Activated T-cell treated with anti-CD3 and anti-CD28 coated beads, Interleukin-2, amount 50 U/mL, for 24 hours (primary cell): ENCODE results near the gene DPY19L1.
A peak's percentile ranks its signal among the peaks of the same experiment; 100 is the strongest.
"Not testable (repeated sequence)": the region's sequence is repeated elsewhere in the genome, so short reads cannot be mapped to it uniquely, and the experiment has no call there.

Source experiments
- DNase-seq: peaks from one replicate; pipeline ENCODE4 v3.0.0-alpha.2; 2020
- H3K27ac Mint-ChIP-seq: 2 replicates; pipeline ENCODE4 v1.8.0; 2020; ENCODE audit warnings: mild to moderate bottlenecking, mixed read lengths
- H3K27me3 Mint-ChIP-seq: 2 replicates; pipeline ENCODE4 v1.8.0; 2020; ENCODE audit warnings: mixed read lengths
- H3K36me3 Mint-ChIP-seq: 2 replicates; pipeline ENCODE4 v1.8.0; 2020; ENCODE audit warnings: low read depth, mixed read lengths
- H3K4me1 Mint-ChIP-seq: 2 replicates; pipeline ENCODE4 v1.8.0; 2020; ENCODE audit warnings: low read depth, mixed read lengths
- H3K4me3 Mint-ChIP-seq: 2 replicates; pipeline ENCODE4 v1.8.0; 2020; ENCODE audit warnings: mild to moderate bottlenecking, moderate library complexity, mixed read lengths
- H3K9me3 Mint-ChIP-seq: 2 replicates; pipeline ENCODE4 v1.8.0; 2020; ENCODE audit warnings: mixed read lengths

DPY19L1 gene

GRCh38 chr7:35037211-35037525 is at the start of gene DPY19L1:
DPY19L1 (minus strand) TSS chr7:35037485; CDS start chr7:35037394, 91 bp downstream.
- Mint-ChIP-seq H3K4me1 (peaks cover 31% of the 10 kb centered on the region), H3K27ac (peak within 1 kb of the TSS; percentile 89), H3K9me3 (no peaks in the 10 kb centered on the region), H3K27me3 (no peaks in the 10 kb centered on the region), H3K4me3 (peak within 1 kb of the TSS; percentile 89), H3K36me3 (peaks cover 6% of the 10 kb centered on the region)
- no peak for DNase-seq

DNA sequence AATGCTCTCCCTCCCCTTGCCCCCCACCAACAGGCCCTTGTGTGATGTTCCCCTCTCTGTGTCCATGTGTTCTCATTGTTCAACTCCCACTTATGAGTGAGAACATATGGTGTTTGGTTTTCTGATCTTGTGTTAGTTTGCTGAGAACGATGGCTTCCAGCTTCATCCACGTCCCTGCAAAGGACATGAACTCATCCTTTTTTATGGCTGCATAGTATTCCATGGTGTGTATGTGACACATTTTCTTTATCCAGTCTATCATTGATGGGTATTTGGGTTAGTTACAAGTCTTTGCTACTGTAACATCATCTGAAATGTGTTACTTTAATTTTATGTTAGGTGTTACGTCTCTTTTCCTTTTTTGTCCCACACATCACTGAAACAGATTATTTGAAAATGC is 42.2 kb upstream of the DPY19L1 start:
- not testable (repeated sequence) for H3K27me3 Mint-ChIP-seq, H3K27ac Mint-ChIP-seq, H3K4me3 Mint-ChIP-seq, H3K9me3 Mint-ChIP-seq, DNase-seq, H3K36me3 Mint-ChIP-seq, H3K4me1 Mint-ChIP-seq

GRCh38 chr7:35074008-35074407 is 36.7 kb upstream of the DPY19L1 start:
- not testable (repeated sequence) for H3K4me3 Mint-ChIP-seq, H3K36me3 Mint-ChIP-seq, H3K4me1 Mint-ChIP-seq, H3K27ac Mint-ChIP-seq, DNase-seq, H3K9me3 Mint-ChIP-seq
- peaks cover 32% of the 10 kb centered on the region for H3K27me3 Mint-ChIP-seq

DNA sequence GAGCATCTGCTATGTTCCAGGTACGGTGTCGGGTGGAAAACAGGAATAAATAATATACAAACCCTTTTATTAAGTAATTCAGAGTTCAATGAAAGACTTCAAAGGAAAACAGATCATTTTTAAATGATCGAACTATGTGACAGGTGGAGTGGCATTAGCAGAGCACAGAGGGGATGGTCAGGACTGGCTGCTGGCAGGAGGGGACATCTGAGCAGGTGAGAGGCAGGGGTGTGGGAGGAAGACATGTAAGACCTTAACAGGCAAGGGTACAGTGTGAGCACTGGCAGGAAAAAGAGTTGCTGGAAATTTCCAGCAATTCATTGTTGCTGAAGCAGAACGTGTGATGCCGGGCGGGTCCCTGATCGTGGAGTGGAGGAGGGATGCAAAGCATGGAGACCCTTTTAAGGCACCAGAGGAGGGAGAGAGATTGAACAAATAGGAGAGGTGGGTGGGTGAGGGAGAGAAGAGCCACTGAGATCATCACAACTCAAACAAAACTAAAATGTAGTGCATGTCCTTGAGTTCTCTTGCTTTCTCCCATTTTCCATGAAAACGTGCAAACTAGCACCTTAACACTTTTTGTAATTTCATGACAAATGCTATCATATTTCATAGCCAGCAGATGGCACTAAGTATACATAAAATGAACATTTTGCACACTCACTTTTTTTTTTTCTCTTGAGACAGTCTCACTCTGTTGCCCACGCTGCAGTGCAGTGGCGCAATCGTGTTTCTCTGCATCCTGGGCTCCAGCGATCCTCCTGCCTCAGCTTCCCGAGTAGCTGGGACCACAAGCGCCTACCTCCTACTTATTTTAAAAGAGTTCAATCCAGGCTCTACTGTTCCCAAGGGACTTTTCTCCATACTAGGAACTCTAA is 35.9 kb upstream of the DPY19L1 start:
- H3K27me3 Mint-ChIP-seq, result peaks cover 39% of the 10 kb centered on the region
- H3K36me3 Mint-ChIP-seq, result not testable (repeated sequence)

GRCh38 chr7:35069084-35069483 is 31.8 kb upstream of the DPY19L1 start:
- not testable (repeated sequence) for H3K4me1 Mint-ChIP-seq, DNase-seq, H3K4me3 Mint-ChIP-seq, H3K27ac Mint-ChIP-seq, H3K36me3 Mint-ChIP-seq, H3K9me3 Mint-ChIP-seq
- H3K27me3 Mint-ChIP-seq, result peaks cover 40% of the 10 kb centered on the region

More for the DNA sequence above, 35.9 kb upstream of the DPY19L1 start:
- not testable (repeated sequence) for H3K4me1 Mint-ChIP-seq, DNase-seq, H3K27ac Mint-ChIP-seq, H3K9me3 Mint-ChIP-seq, H3K4me3 Mint-ChIP-seq

- not testable (repeated sequence) for H3K36me3 Mint-ChIP-seq, H3K27ac Mint-ChIP-seq, H3K4me1 Mint-ChIP-seq, H3K4me3 Mint-ChIP-seq, H3K9me3 Mint-ChIP-seq, DNase-seq
- peaks cover 17% of the 10 kb centered on the region for H3K27me3 Mint-ChIP-seq
Measured at GRCh38 chr7:35065382-35065781, 28.1 kb upstream of the DPY19L1 start.

GRCh38 chr7:35058571-35058970 is 21.3 kb upstream of the DPY19L1 start:
- DNase-seq, H3K9me3 Mint-ChIP-seq, H3K4me1 Mint-ChIP-seq, H3K4me3 Mint-ChIP-seq, H3K36me3 Mint-ChIP-seq, H3K27ac Mint-ChIP-seq, H3K27me3 Mint-ChIP-seq: not testable (repeated sequence)

DNA sequence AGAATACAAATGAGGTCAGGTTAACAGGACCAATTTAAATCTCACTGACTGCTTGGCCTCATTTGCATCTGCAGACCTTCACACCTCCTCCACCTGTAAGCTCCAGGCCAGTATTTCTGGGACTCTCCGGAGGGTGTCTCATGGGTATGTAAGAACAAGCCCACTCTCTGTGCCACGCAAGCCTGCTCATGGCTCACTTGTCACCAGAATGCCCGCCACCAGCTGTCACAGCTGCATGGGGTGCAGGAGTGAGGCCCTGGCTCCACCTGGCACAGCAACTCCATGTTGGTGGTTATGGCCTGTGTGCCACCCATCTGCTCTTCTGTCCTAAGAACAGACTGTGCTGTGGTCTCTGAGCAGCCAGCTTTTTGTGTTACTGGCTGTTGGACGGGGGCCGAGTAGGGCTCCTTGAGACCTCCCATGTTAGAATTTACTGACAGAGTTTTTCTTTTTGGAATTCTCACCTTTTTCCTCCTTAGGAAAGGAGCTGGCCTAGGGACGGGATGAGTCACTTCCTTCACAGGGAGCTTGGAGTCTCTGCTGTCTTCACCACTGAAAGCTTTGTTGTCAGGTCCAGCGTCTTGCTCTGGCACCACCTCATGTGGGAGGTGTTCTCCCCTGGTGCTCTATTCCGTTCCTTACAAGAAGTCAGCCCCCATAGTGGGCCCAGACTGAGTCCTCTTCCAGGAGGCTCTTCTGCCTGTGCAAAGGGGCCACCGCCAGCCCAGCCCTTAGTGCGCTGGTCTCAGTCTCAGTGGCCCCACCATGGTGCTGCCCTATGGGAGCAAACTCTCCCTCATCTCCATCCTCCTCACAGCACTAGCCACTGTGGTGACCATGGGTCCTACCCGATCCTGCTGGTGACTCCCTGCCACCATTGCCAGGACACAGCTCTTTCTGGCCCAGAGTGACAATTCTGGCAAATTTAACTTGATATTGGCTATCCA is 20.5 kb upstream of the DPY19L1 start:
- H3K9me3 Mint-ChIP-seq, H3K27ac Mint-ChIP-seq, H3K27me3 Mint-ChIP-seq, H3K4me1 Mint-ChIP-seq, H3K36me3 Mint-ChIP-seq, H3K4me3 Mint-ChIP-seq, DNase-seq: not testable (repeated sequence)

DNA sequence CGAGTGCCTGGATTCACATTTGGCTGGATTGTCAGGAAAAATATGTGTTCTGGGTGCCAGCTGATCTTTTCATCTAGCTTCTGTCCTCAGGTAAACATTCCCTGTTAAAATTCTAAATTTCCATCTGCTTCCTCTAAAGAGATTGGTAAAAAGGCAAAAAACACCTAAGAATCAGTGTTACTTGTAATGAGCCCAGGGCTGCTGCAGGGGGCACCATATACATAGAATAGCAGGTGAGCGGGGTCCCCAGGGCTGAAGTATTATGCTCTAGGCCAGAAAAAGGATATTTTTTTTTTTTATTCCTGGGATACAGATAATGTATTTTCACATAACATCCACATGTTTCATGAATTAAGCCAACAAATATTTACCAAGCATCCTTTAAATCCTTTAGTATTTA is 18.4 kb upstream of the DPY19L1 start:
- H3K36me3 Mint-ChIP-seq, H3K27ac Mint-ChIP-seq, H3K4me1 Mint-ChIP-seq, H3K4me3 Mint-ChIP-seq, DNase-seq, H3K9me3 Mint-ChIP-seq: not testable (repeated sequence)
- H3K27me3 Mint-ChIP-seq, result peaks cover 12% of the 10 kb centered on the region

- H3K9me3 Mint-ChIP-seq, H3K36me3 Mint-ChIP-seq, H3K27ac Mint-ChIP-seq, H3K4me3 Mint-ChIP-seq, DNase-seq, H3K4me1 Mint-ChIP-seq: not testable (repeated sequence)
- H3K27me3 Mint-ChIP-seq, result peaks cover 17% of the 10 kb centered on the region
Measured at GRCh38 chr7:35053488-35054175, 16.3 kb upstream of the DPY19L1 start.

DNA sequence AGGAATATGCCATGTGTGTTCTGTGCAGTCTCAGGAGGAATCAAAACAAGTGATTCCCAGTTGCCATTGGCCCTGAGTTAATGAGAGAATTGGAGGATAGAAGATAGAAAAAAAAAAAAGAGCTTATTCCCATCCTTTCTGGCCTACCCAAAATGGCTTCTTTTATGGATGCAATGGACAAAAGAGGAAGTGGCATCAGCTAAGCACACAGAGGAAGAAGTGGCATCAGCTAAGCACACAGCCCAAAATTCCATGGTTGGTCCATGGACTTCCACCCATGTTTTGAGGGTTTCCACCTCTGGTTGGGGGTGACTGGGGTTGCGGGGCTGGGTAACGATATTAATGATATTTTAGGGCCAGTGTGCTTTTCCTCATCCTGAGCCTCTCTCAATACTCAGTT is 11.1 kb upstream of the DPY19L1 start:
- peaks cover 22% of the 10 kb centered on the region for H3K27me3 Mint-ChIP-seq
- not testable (repeated sequence) for DNase-seq, H3K36me3 Mint-ChIP-seq, H3K9me3 Mint-ChIP-seq, H3K27ac Mint-ChIP-seq, H3K4me3 Mint-ChIP-seq, H3K4me1 Mint-ChIP-seq

DNA sequence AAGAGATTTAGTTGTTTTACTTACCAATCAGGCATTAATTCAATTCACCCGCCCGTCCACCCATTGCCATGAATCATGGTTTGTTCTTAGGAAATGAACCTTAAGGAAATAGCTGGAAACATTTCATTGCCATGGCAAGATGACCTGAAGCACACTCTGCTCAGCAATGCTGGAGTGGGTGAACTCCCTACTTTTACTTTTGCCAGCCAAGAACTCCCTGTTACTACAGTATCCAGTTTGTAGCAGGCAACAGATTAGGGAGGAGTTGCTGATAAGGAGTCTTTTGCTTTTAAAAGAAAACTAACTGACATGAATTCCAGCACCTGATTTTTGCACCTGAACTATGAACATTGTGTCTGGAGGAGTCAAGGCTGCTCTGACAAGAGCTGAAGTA is 10.6 kb upstream of the DPY19L1 start:
- H3K4me1 Mint-ChIP-seq, H3K4me3 Mint-ChIP-seq, H3K27ac Mint-ChIP-seq, H3K9me3 Mint-ChIP-seq, DNase-seq, H3K36me3 Mint-ChIP-seq: not testable (repeated sequence)
- H3K27me3 Mint-ChIP-seq, result peaks cover 20% of the 10 kb centered on the region

- DNase-seq, H3K4me3 Mint-ChIP-seq, H3K9me3 Mint-ChIP-seq, H3K36me3 Mint-ChIP-seq, H3K27ac Mint-ChIP-seq, H3K4me1 Mint-ChIP-seq: not testable (repeated sequence)
- peaks cover 20% of the 10 kb centered on the region for H3K27me3 Mint-ChIP-seq
Measured at GRCh38 chr7:35047263-35047911, 10.1 kb upstream of the DPY19L1 start.

- not testable (repeated sequence) for H3K27ac Mint-ChIP-seq, H3K4me3 Mint-ChIP-seq, H3K9me3 Mint-ChIP-seq, H3K36me3 Mint-ChIP-seq, H3K27me3 Mint-ChIP-seq, DNase-seq, H3K4me1 Mint-ChIP-seq
Measured at GRCh38 chr7:35043301-35043700, 6.0 kb upstream of the DPY19L1 start.
